GM21515 (cell line): ENCODE results near the gene F8A3.
"Not testable (repeated sequence)": the region's sequence is repeated elsewhere in the genome, so short reads cannot be mapped to it uniquely, and the experiment has no call there.

ENCODE experiments used
- ATAC-seq: cut with Tn5 transposase; IDR thresholded peaks from one replicate; pipeline ENCODE4 v1.9.1; 2021; ENCODE audit not compliant: unreplicated experiment

F8A3 gene

DNA sequence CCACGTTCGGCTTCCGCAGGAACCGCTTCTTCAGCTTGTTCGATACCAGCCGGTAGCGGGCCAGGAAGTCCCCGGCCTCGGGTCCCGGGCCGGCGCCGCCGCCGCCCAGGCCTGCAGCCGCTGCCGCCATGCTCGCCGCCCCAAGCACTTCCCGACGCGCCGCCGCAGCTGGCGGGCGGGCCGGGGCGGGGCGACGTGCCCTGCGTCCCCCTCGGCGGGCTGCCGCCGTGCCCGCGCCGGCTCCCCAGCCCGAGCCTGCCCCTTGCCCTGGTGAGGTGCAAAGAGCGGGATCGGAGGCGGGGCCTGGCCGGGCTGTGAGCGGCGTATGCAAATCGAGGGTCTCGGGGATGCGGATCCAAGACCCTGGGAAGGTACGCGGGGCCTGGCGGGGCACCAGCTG is at the start of gene F8A3:
F8A3 (minus strand) TSS at position 150 of the 400 bp plus-strand sequence; CDS start at position 130, 20 bp downstream.
- peak; percentile 81 for ATAC-seq

DNA sequence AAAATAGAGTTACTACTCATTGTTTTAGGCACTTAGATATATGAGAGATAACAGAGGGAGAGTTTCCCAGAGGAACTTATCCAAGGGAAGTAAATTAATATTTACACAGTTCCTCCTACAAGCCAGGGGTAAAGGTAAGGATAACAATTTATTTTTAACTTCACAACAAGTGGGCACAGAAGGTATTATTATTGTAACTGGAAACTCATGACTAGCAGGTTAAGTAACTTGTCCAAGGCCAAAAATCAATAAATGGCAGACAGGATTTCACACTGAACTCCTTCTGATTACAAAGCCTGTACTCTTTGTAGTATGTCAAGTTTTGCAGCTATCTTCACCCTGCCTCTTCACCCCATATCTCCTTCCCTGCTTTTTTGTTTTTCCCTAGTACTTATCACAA is 46.9 kb upstream of the F8A3 start:
- no peak for ATAC-seq

DNA sequence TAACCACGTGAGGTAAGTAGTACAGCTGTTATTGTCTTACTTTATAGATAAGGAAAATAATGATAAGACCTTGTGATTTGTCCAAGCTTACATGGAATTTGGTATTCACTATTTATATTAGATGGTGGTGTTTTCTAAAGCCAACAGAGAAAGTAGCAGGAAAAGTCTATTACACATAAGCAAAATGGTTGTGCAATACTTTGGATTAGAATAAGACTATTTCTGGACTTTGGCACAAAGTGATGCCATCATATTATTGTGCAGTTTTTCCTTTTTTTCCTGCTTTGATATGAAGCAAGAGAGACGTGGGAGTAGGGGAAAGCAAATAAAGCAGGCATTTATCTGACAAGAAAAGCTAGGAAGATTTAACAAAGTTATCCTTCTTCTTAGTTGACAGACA is 36.7 kb upstream of the F8A3 start:
- ATAC-seq = not testable (repeated sequence)

DNA sequence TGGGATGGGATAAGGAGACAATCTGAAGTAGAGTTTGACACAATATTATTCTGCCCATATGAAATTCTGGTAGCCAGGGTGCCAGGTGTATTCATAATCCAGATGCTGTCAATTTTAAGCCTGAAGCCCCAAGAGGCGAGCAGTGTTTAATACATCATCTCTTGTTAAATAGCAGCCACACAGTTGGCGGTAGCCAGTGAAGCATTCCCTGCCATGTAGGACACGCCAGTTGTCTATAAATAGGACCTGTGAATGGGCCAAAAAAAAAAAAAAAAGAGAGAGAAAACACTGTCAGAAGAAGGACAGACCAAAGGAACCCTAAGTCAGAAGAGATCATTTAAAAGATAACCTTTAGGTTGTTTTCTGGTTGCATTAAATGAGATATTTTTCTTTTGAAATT is 33.0 kb upstream of the F8A3 start:
- not testable (repeated sequence) for ATAC-seq

DNA sequence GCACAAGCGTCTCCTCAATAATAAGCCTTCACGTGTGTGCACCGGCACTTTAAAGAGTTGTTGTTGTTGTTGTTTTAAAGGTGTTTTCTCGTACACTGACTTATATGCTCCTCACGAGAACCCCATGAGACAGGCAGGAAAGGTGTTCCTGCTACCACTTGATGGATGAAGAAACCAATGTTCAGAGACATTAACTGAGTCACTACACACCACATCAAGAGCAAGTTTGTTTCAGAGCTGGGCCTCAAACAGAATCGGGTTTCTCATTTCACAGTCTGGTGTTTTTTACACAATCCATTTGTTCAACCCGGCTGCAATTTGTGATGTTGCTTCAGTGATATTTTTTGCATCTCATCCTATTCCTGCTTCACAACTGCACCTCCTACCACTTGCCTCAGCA is 18.7 kb upstream of the F8A3 start:
- not testable (repeated sequence) for ATAC-seq

DNA sequence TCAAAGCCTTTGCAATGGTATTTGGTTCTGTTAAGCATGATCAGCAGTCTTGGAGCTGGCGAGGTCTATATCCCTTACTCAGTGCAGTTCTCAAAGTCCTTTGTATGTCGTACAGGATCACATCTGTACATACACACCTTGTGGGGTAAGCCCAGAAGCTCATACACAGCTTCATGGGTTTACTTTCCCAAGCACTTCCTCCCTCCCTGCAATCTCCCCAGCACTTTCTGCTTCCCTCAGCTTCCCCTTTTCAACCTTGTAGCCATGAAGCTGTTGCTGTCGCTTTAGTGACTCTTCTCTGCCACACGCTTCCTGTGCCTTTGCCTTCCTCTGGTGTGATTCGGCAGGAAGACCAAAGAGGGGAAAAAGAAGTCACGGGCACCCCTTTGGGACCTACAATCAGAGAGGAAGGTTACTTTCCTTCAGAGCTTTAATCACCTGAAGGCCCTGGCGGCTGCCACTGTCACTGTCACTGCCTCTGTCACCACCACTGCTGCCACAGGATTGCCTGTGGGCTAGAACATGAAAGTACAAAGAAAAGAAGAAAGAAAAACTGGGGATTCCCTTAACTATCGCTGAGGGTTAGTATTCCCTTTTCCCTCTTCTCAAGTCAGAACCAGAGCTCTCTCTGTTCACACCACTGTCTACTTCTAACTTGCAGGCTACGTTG is 8.0 kb upstream of the F8A3 start:
- peak; percentile 69 for ATAC-seq

DNA sequence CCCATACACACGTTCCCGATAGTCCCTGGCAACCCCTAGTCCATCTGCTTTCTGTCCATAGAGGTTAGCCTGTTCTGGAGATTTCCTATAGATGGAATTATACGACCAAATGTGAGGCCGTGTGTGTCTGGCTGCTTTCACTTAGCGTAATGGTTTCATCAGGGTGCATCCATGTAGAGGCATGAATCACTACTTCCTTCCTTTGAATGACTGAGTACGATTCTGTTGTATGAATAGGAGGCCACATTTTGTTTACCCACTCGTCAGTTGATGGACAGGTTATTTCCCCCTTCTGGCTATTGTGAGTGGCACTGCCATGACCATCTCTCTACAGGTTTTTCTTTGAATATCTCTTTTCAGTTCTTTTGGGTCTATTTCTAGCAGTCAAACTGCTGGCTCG is 2.1 kb upstream of the F8A3 start:
- not testable (repeated sequence) for ATAC-seq

DNA sequence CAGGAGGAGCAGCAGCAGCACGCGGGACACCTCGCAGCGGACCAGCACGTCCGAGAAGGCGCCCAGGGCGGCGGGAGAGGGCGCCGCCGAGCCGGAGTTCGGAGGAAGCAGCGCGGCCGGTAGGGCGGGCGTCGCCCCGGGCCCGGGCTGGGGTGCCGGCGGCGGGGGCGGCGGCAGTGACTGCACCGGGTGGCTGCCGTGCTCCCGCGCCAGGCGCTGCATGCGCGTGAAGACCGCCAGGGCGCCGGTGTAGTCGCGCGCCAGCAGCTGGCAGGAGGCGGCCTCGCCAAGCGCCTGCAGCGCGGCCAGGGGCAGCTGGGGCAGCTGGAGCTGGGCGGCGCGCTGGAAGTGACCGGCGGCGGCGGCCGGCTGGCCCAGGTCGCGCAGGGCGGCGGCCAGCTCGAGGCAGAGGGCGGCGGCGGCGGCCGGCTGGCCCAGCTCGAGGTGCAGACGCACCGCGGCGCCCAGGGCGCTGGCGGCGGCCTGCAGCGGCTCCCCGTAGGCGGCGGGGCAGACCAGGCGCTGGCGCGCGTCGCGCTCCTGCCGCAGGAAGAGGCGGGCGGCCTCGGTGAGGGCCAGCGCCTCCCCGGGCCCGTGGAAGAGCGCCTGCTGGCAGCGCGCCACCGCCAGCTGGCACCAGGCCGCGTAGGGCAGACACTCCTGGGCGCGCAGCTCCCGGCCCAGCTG is 516 bp downstream of the F8A3 start:
- peak; percentile 58 for ATAC-seq

DNA sequence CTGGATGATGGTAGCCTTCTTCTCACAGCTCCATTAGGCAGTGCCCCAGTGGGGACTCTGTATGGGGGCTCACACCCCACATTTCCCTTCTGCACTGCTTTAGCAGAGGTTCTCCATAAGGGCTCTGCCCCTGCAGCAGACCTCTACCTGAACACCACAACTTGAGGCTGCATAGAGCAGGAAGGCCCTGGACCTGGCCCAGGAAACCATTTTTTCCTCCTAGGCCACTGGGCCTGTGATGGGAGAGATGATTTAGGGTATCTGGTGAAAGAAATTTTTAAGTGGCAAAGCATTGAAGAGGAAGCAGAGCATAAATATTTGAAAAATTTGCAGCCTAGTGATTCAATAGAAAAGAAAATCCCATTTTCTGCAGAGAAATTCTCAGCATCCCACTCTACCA is 17.3 kb downstream of the F8A3 start:
- ATAC-seq = no peak

DNA sequence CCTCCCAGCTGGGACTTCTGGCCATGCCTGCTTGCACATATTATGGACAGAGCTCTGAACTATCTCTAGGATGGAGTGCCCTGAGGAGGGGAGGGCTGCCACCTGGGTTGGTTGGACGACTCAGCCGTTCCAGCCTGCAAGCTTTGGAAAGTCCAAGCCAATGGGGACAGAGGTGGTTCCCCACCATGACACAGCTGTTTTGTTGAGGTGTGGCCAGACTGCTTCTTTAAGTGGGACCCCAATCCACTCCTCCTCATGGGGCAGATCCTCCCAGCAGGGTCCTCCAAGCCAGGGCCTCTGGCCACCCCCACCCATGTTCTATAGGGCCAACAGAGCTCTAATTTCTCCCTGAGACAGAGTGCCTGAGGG is 22.7 kb downstream of the F8A3 start:
- no peak for ATAC-seq

DNA sequence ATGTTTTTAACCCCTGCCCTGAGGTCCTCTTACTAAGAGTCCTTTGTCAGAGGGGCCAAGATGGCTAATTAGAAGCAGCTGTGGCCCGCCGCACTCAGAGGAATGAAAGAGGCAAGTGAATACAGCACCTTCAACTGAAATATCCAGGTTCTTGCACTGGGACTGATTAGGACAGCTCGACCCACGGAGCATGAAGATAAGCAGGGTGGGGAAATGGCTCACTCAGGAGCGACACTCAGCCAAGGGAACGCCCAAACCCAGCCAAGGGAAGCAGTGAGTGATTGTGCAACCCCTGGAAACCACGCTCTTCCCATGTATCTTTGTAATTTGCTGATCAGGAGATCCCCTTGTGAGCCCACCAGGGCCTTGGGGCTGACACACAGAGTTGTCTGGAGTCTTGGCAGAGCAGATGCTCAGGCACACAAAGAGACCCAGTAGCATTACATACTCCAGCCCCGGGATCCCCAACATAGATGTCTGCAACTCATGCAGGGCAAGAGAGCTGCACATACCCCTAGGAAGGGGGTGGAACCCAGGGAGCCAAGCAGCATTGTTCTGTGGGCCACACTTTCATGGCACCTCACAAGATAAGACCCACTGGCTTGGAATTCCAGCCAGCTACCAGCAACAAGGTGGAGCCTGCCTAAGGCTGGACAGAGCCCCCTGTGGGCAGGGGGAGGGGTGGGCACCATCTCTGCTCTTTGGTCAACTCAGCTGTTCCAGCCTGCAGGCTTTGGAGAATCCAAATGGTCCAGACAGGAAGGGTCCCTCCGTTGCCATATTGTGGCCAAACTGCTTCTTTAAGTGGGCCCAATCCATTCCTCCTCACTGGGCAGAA is 23.3 kb downstream of the F8A3 start:
- no peak for ATAC-seq

DNA sequence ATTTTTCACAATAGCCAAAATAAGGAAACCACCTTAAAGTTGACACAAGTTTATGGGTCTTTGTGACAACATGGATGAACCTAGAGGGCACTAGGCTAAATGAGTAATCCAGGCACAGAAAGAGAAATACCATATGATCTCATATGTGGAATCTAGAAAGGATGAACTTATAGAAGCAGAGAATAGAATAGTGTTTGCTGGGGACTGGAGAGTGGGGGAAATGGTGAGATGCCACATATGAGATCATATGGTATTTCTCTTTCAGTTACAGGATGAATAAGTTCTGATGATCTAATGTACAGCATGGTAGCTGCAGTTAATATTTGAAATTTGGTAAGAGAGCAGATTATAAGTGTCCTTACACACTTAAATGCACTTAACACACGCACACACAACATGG is 40.7 kb downstream of the F8A3 start:
- ATAC-seq = no peak
